ENCODE results near the gene YARS2. TPM values are rescaled to one million over a fixed set of nuclear protein-coding genes. Genes with fewer than 3 reads are reported as not detected.

YARS2 gene
- total and polyA plus RNA-seq, 11 donors: 7.7 to 20.6 (median 14.2) TPM

- Histone ChIP-seq H3K9me3 (no peaks in the 10 kb centered on the region), H3K4me3 (no peak overlapping the region), H3K36me3 (peaks cover 0 to 100% (median 97%) of the 10 kb centered on the region in 9 donors), H3K27ac (peak overlapping the region in 1 of 12 donors; percentile 34), H3K27me3 (no peaks in the 10 kb centered on the region), H3K4me1 (peaks cover 0 to 19% (median 8%) of the 10 kb centered on the region in 12 donors)
- TF ChIP-seq POLR2A (IDR thresholded peaks at IDR 0.05): no peak
- TF ChIP-seq, protein P1, sequence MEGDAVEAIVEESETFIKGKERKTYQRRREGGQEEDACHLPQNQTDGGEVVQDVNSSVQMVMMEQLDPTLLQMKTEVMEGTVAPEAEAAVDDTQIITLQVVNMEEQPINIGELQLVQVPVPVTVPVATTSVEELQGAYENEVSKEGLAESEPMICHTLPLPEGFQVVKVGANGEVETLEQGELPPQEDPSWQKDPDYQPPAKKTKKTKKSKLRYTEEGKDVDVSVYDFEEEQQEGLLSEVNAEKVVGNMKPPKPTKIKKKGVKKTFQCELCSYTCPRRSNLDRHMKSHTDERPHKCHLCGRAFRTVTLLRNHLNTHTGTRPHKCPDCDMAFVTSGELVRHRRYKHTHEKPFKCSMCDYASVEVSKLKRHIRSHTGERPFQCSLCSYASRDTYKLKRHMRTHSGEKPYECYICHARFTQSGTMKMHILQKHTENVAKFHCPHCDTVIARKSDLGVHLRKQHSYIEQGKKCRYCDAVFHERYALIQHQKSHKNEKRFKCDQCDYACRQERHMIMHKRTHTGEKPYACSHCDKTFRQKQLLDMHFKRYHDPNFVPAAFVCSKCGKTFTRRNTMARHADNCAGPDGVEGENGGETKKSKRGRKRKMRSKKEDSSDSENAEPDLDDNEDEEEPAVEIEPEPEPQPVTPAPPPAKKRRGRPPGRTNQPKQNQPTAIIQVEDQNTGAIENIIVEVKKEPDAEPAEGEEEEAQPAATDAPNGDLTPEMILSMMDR (IDR thresholded peaks at IDR 0.05): no peak
- ATAC-seq: peak; percentile 17 to 70 (median 65)
- WGBS, 4 donors: 74 to 86% (median 83%) methylated on average over 10 of the region's 10 CpGs
- DNase-seq: peak in 2 of 5 donors; percentile 29 to 40
- intact Hi-C loops (cut with DNase I): no loop called here
These were observed 13.6 kb downstream of the YARS2 start for GRCh38 chr12:32742133-32742532.

DNA sequence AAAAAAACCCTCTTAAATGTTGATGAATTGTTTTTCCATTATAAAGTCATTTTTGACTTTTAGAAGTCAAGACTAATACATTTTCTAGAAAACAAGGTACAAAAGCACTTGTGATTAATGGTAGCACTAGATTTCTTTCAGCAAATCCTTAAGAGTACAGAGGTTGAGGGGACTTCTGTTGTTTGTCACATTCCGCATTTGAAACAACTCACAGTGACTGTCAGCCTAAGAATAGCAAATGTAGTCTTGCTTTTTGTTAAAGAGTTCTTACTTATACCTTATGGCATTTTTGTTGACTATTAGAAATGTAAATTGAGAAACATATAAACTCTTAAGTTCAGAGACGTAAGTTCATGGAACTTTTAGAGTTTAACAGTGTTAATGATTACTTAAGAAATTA is 16.4 kb downstream of the YARS2 start:
- no peaks in the 10 kb centered on the region for H3K9me3 ChIP-seq
- H3K4me3 ChIP-seq: no peak overlapping the region
- no peaks in the 10 kb centered on the region for H3K27me3 ChIP-seq
- TF ChIP-seq POLR2A (IDR thresholded peaks at IDR 0.05): no peak
- H3K36me3 ChIP-seq: peaks cover 0 to 100% (median 97%) of the 10 kb centered on the region in 9 donors
- DNase-seq (no peak), ATAC-seq (peak in 3 of 4 donors; percentile 40 to 63 (median 52))
- WGBS, 4 donors: 68 to 73% (median 69%) methylated on average over 2 of the region's 2 CpGs
- peaks cover 0 to 19% (median 8%) of the 10 kb centered on the region in 12 donors for H3K4me1 ChIP-seq
- H3K27ac ChIP-seq: peak overlapping the region in 6 of 12 donors; percentile 11 to 54 (median 27)
- intact Hi-C loops (cut with DNase I): no loop called here

DNA sequence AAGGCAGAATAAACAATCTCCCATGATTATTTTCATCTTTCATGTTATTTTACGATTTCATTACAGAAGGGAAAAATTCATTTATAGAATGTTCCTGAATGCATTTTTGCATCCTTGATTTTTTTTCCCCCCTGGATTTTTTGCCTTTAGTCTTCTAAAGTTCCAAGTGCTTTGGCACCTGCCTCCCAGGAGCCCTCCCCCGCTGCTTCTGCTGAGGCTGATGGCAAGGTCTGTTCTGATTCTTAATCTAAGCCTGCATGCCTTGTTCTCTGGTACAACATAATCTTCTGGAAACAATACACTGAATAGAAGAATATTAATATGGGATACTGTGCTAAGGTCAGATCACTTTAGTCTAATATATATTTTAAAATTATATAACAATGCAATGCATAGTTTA is 18.0 kb downstream of the YARS2 start:
- intact Hi-C loops (cut with DNase I): no loop called here
- TF ChIP-seq, protein P1 (IDR thresholded peaks at IDR 0.05): no peak
- no peak for TF ChIP-seq POLR2A (IDR thresholded peaks at IDR 0.05)
- peaks cover 0 to 100% (median 97%) of the 10 kb centered on the region in 9 donors for H3K36me3 ChIP-seq
- H3K27ac ChIP-seq: no peak overlapping the region
- ATAC-seq (no peak), DNase-seq (no peak)
- 82 to 91% (median 89%) methylated on average over 2 of the region's 2 CpGs for WGBS, 4 donors
- no peaks in the 10 kb centered on the region for H3K9me3 ChIP-seq
- H3K27me3 ChIP-seq: no peaks in the 10 kb centered on the region
- no peak overlapping the region for H3K4me3 ChIP-seq
- H3K4me1 ChIP-seq: peaks cover 0 to 19% (median 8%) of the 10 kb centered on the region in 12 donors

GRCh38 chr12:32736445-32736844 is 19.3 kb downstream of the YARS2 start:
- H3K27ac ChIP-seq: no peak overlapping the region
- H3K4me1 ChIP-seq: peaks cover 0 to 19% (median 8%) of the 10 kb centered on the region in 12 donors
- ATAC-seq (no peak), DNase-seq (no peak)
- H3K9me3 ChIP-seq: no peaks in the 10 kb centered on the region
- WGBS, 4 donors: 70 to 85% (median 80%) methylated on average over 3 of the region's 3 CpGs
- intact Hi-C loops (cut with DNase I): no loop called here
- TF ChIP-seq, protein P1 (IDR thresholded peaks at IDR 0.05): no peak
- no peak for TF ChIP-seq POLR2A (IDR thresholded peaks at IDR 0.05)
- no peaks in the 10 kb centered on the region for H3K27me3 ChIP-seq
- no peak overlapping the region for H3K4me3 ChIP-seq
- H3K36me3 ChIP-seq: peaks cover 0 to 100% (median 97%) of the 10 kb centered on the region in 9 donors

- Histone ChIP-seq H3K27ac (no peak overlapping the region), H3K4me3 (no peak overlapping the region), H3K27me3 (no peaks in the 10 kb centered on the region), H3K4me1 (peaks cover 0 to 19% (median 8%) of the 10 kb centered on the region in 12 donors), H3K9me3 (no peaks in the 10 kb centered on the region), H3K36me3 (peaks cover 0 to 100% (median 97%) of the 10 kb centered on the region in 9 donors)
- no peak for DNase-seq
- intact Hi-C loops (cut with DNase I): no loop called here
- ATAC-seq: no peak
- no peak for TF ChIP-seq POLR2A (IDR thresholded peaks at IDR 0.05)
- TF ChIP-seq, protein P1 (IDR thresholded peaks at IDR 0.05): no peak
- 94 to 100% (median 97%) methylated on average over 1 of the region's 1 CpG for WGBS, 4 donors
These were observed 20.7 kb downstream of the YARS2 start for GRCh38 chr12:32734952-32735351.

Data from heart left ventricle (tissue), 16 donors.